G401.6 (cell line): ENCODE data around the gene KRT16.
A peak's percentile ranks its signal among the peaks of the same experiment; 100 is the strongest.
"Not testable (repeated sequence)": the region's sequence is repeated elsewhere in the genome, so short reads cannot be mapped to it uniquely, and the experiment has no call there.

ENCODE experiments used
- FAIRE-seq: peaks from 2 replicates; lab custom pipeline; 2012; peaks lifted over from hg19 to GRCh38; lab: Jason Lieb, UNC

Gene KRT16

DNA sequence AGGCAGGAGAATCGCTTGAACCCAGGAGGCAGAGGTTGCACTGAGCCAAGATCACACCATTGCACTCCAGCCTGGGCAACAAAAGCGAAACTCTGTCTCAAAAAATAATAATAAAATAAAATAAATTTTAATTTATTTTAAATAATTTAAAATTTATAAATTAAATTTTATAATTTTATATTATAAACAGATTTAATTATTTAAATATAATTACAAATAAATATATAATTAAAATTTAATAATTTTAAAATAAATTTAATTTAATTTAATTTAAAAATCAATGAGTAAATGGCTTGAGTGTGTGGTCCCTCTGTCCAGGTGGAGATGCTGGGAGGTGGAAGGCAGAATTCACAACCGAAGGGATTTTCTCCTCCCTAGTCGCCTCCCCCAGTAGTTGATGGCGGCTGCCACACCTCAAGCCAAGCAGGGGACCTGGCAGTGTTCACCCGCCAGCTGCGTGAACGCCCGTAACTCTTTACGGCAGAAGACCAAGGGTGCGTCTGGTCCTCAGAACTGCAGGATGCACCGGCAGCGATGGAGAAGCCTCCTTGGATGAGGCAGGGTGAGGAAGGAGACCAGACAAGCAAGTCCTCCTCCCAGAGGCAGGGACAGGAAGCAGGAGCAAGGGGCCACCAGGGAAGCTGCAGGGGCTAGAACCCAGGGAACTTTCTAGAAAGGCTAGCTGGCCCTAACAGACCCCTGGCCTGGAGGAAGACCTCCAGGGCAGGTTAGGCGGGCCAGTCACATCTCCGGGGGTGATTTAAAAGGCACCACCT lies 34.7 kb upstream of the KRT16 start:
- peak; percentile 97 for FAIRE-seq

DNA sequence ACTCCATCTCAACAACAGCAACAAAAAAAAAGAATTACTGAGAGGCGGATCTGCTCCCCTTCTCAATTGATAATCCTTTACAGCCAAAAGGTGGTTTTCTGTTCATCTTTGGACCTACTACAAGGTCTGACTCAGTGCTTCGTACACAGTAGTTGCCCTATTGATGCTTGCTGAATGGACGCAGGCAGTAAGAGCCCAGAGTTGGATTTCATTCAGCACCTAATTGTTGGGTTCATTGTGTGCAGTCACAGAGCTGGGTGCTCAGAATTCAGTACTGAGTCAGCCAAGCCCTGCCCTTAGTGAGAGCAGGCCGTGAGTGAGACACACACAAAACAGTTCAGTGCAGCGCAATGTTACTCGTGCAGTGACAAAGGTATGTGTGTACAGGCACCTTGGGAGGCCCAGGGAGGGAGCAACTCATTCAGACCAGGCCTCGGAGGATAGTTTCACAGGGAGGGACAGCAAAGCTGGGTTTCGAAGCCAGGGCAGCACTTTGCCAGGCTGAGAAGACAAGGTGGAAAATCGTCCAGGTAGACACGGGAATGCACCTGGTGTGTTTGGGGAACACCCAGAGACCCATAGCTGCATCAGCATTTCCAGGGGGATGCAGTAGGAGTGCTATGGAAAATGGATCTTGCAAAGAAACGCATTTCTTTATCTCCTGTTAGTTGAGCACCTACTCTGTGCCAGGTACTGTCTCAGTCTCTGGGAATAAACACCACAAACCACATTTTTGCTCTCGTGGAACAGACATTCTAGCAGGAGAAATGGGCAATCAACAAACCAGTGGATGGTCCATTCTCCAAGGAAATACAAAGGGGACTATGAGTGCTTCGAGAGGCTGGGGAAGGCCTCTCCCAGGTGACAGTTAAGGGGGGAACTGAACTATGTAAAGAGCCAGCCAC lies 29.9 kb upstream of the KRT16 start:
- no peak for FAIRE-seq

- not testable (repeated sequence) for FAIRE-seq
Observed at GRCh38 chr17:41640596-41640995, 28.0 kb upstream of the KRT16 start.

DNA sequence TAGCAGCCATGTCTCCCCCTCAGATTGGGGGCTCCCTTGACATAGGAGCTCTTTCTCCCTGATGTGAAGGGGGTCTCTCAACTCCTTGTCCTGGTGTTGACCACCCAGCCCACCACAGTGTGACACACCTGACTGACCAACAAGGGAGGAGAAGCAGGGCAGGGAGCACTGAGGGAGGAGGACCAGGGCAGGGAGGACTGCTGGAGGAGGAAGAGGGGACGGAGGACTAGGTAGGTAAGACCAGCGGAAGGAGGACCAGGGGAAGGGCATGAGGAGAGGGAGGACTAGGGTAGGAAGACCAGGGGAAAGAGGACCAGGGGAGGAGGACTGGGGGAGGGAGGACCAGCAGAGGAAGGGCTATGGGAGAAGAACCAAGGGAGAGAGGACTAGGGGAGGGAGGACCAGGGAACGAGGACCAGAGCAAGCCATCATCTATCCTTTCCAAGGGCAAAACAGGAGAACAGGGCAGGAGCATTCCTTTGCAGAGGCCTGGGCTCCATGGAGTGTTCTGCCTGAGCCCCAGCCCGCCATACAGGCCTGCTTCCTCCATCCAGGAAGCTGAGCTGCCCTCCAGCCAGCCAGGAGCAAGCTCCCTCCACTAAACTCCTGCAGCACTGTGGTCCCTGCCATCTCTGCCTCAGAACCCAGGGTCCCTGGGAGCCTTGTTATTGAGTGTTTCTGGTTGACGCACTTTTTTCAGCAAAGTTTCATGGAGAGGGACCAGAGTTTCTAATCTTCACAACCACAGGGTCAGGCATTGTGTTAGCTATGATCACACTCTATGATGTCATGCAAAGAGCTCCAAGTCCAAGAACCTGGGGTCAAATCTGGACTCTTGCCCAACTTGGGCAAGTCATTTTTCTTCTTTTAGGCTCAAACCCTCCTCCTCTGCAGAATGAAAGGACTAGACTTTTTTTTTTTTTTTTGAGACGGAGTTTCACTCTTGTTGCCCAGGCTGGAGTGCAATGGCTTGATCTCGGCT lies 27.2 kb upstream of the KRT16 start:
- FAIRE-seq = no peak

DNA sequence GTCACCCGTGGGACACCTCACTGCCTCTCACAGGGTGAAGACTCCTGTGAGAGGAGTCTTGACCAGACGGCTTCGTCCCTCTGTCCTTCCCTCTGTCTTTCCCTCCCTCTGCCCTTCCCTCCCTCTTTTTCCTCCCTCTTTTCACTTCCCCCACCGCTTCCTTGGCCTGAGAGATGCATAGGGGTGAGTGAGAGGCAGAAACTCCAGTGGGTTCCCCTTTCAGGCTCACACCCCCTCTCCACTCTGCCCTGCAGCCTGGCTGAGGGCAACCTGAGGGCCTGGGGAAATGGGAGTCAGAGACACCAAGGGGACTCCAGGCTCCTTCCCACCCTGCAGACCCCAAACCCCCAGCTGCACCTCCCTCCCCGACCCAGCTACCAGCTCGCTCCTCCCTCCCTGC lies 26.4 kb upstream of the KRT16 start:
- FAIRE-seq = no peak

GRCh38 chr17:41638194-41638593 lies 25.6 kb upstream of the KRT16 start:
- FAIRE-seq = no peak

- FAIRE-seq = no peak
Observed at GRCh38 chr17:41636652-41637051, 24.1 kb upstream of the KRT16 start.

DNA sequence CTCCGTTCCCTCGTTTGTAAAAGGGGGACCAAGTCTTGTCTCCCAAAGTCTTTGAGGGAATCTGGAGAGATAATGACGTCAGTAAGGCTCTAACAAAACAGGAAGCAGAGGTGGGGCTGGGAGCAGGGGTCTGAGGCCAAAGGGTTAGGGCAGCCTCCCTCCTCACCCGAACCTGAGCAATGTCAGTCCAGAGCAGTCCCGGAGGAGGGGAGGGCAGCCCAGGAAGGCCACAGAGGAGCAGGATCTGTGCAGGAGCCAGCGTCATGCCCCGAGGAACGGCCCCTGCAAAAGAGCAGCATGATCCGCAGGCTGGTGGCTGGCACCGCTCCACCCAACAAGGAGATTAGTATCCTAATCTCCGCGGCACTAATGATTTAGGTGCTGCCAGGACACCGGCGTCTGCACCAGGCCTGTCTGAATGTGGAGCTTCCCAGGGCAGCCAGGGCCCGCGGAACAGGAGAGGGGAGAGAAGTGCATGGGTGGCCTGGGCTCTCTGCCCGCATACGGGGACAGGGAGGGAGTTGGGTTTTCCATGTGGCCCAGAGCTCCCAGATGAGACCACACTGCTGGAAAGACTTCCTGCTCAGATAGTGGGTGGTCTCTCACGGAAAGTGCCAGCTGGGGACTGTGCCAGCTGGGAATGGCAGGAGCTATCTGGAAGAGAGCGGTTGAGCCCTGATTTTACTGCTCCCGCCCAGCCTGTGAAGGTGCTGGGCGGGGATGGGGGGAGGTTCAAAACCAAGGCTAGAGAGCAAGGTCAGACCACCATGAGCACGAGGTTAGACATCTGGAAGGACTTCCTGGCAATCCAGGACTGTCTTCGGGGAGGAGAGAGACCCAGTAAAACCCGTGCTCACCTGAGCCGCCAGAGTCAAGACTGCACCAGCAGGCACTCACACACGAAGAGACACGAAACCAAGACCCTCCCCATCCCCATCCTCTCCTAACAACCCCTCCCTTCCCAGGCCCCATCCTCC lies 22.8 kb upstream of the KRT16 start:
- no peak for FAIRE-seq

DNA sequence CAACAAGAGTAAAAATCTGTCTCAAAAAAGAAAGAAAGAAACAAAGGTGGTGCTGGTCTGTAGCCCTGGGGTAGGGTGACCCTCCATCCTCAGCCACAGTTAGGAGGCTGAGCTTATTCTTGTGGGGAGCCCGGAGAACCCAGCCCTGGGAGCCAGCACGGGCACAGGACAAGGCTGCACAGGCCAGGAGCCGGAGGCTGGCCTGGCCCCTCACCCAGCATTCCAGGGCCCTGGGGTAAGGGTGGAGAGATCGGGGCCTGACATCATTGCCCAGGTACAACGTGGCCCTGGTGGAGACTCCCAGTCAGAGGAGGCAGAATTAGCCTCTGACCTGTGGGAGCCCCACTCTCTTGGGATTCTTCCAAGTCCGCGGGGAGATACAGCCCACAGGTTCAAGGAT lies 22.1 kb upstream of the KRT16 start:
- no peak for FAIRE-seq

GRCh38 chr17:41633556-41634199 lies 21.1 kb upstream of the KRT16 start:
- no peak for FAIRE-seq

DNA sequence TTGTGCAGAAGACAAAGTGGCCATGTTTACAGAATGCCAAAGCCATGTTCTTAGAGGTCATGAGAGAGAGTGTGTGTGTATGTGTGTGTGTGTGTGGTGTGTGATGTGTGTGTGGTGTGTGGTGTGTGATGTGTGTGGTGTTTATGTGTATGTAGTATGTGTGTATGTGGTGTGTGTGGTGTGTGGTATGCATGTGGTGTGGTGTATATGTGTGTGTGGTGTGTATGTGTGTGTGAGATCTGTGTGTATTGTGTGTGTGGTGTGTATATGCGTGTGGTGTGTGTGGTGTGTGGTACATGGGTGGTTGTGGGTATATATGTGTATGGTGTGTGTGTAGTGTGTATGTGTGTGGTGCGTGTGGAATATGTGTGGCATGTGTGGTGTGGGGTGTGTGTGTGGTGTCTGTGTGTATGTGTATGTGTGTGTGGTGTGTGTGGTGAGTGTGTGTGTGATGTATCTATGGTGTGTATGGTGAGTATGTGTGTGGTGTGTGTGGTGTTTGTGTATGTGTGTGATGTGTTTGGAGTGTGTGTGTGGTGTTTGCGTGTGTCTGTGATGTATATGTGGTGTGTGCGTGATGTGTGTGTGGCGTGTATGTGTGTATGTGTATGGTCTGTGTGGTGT lies 20.0 kb upstream of the KRT16 start:
- FAIRE-seq = no peak

DNA sequence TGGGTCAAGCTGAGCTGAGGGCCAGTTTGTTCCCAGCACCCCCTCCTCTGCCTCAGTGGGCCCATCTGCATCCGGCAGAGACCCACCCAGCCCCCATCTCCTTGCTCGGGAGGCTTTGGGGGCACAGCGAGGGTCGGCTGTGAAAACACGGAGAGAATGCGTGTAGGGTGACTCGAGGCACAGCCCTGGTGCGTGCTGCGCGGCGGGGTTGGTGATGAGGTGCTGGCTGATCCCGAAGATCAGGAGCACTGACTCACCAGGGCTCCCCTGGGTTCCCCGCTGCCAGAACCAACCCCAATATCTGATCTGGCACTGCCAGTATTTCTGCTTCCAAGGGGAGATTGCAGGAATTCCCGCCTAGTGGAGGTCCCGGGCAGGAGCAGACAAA lies 19.3 kb upstream of the KRT16 start:
- FAIRE-seq = no peak

- no peak for FAIRE-seq
Observed at GRCh38 chr17:41631025-41631897, 18.7 kb upstream of the KRT16 start.

GRCh38 chr17:41629826-41630670 lies 17.5 kb upstream of the KRT16 start:
- FAIRE-seq = no peak

- FAIRE-seq = no peak
Observed at GRCh38 chr17:41629316-41629715, 16.7 kb upstream of the KRT16 start.

DNA sequence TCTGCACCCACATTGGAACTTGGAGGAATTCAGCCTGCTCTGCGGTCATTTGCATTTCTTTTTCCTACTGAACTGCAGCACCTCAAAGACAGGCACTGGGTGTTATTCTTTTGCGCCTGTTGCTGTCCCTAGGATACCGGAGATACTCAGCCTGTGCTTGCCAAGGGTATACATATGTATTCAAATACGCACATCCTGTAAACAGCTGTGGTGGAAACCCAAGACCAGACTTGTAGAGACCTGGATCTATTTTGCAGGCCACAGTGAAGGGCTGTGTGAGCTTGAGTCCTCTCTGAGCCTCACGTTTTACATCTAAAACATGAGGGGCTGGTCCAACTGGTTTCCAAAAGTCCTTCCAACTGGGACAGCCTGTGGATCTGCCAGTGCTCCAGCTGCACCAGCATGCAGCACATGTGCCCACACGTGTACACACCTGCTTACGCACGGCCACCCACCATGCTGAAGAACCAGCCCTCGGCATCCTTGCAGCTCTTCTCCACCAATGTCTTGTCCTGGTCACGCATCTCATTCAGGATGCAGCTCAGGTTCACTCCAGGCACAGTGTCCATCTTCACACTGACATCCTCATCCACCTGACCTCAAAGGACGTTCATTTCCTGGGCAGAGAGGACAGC lies 16.2 kb upstream of the KRT16 start:
- not testable (repeated sequence) for FAIRE-seq

GRCh38 chr17:41628073-41628370 lies 15.5 kb upstream of the KRT16 start:
- FAIRE-seq = not testable (repeated sequence)
